Activated CD4-positive, alpha-beta memory T cell treated with anti-CD3 and anti-CD28 coated beads, Interleukin-2, amount 10 ng/mL, durations not matched to agents 7 days and 5 days (primary cell): Measurements from ENCODE around the gene GATA2. TPM values are rescaled to one million over a fixed set of nuclear protein-coding genes. Genes with fewer than 3 reads are reported as not detected.
A peak's percentile ranks its signal among the peaks of the same experiment; 100 is the strongest.

Experiments used
- CTCF ChIA-PET: fragments of 350-600 bp; sonication (Branson Sonifier 250); formaldehyde crosslinking; loops from one replicate; lab custom pipeline; 2021; ENCODE audit warnings: antibody characterized with exemption, inconsistent platforms; lab: Charles Lee
- POLR2A ChIA-PET: fragments of 350-600 bp; sonication (Branson Sonifier 250); formaldehyde crosslinking; loops from one replicate; lab custom pipeline; 2021; ENCODE audit warnings: antibody characterized with exemption; lab: Charles Lee
- DNase-seq: peaks from one replicate; pipeline ENCODE4 v3.0.0-alpha.2; 2020
- H3K27ac Mint-ChIP-seq: one replicate; pipeline ENCODE4 v1.8.0; 2021; ENCODE audit warnings: mild to moderate bottlenecking, mixed read lengths
- H3K27me3 Mint-ChIP-seq: one replicate; pipeline ENCODE4 v1.8.0; 2021; ENCODE audit warnings: mixed read lengths
- H3K36me3 Mint-ChIP-seq: one replicate; pipeline ENCODE4 v1.8.0; 2021; ENCODE audit warnings: low read depth, mixed read lengths
- H3K4me1 Mint-ChIP-seq: one replicate; pipeline ENCODE4 v1.8.0; 2021; ENCODE audit warnings: mixed read lengths
- H3K4me3 Mint-ChIP-seq: one replicate; pipeline ENCODE4 v1.8.0; 2021; ENCODE audit warnings: mild to moderate bottlenecking, mixed read lengths
- H3K9me3 Mint-ChIP-seq: one replicate; pipeline ENCODE4 v1.8.0; 2021; ENCODE audit warnings: mixed read lengths
- total RNA-seq, 2 experiments: library from RNA; stranded (reverse); gene quantifications; one replicate each; pipeline ENCODE4 v1.2.3, GENCODE V29; 2021

Gene GATA2
- total RNA-seq, 2 experiments from 2014 or later: 0.08 to 0.23 TPM

- ChIA-PET POLR2A (no interaction called here), CTCF (interaction anchor here (1.4 to 1.5 kb wide), 3 partner anchors 13 to 111 kb away, joined by 4 to 5 read pairs (median 5); no protein-coding TSS in a partner anchor)
- Mint-ChIP-seq H3K27ac (no peak overlapping the region), H3K9me3 (no peaks in the 10 kb centered on the region), H3K27me3 (peaks cover 68% of the 10 kb centered on the region), H3K36me3 (no peaks in the 10 kb centered on the region), H3K4me1 (peaks cover 10% of the 10 kb centered on the region), H3K4me3 (peak overlapping the region; percentile 28)
- no peak for DNase-seq
These were observed 5.2 kb upstream of the GATA2 start for GRCh38 chr3:128498127-128498626.

- Mint-ChIP-seq H3K27ac (no peak overlapping the region), H3K4me1 (peaks cover 10% of the 10 kb centered on the region), H3K36me3 (no peaks in the 10 kb centered on the region), H3K27me3 (peaks cover 67% of the 10 kb centered on the region), H3K9me3 (no peaks in the 10 kb centered on the region), H3K4me3 (peak overlapping the region; percentile 65)
- peak; percentile 67 for DNase-seq
- CTCF ChIA-PET: interaction anchor here (0.8 to 1.5 kb wide), 5 partner anchors 9 to 112 kb away, joined by 3 to 6 read pairs (median 4); no protein-coding TSS in a partner anchor
- POLR2A ChIA-PET: interaction anchor here (1.1 kb wide), 1 partner anchor 13 kb away, joined by 3 read pairs; no protein-coding TSS in a partner anchor
These were observed 4.5 kb upstream of the GATA2 start for GRCh38 chr3:128497305-128498126.

DNA sequence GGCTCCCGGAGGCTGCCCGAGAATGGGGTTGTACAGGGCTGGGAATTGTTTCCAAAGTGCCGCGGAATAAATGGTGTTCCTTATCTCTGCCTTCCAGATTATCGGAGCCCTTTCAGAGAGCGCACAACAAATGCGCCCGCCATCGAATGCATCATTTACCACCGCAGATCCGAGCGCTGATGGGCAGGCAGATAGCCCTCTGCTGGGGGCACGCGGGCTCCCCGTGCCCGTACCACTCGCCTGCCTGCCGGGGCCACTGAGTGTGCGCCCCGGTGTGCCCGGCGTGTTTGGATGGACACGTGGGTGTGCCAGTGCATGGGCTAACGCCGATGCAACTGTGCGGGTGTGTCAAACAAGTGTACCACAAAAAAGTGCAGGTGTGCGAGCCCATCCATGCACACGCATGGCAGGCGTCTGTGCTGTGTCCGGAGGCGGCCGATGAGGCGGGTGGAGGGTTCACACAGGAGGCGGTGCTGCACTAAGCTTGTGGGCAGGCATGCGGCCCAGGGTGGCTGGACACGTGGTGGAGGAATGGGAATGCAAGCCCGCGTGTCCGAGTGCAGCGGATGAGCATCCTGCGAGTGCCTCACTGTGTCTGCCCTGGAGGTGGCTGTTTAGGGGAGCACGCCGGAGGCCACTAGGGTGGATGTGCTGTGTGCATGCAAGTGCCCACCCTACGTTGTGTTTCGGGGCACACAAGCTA, 3.8 kb upstream of the GATA2 start:
- Mint-ChIP-seq H3K9me3 (no peaks in the 10 kb centered on the region), H3K27ac (no peak overlapping the region), H3K27me3 (peaks cover 67% of the 10 kb centered on the region), H3K4me1 (peaks cover 15% of the 10 kb centered on the region), H3K36me3 (no peaks in the 10 kb centered on the region), H3K4me3 (peak overlapping the region; percentile 65)
- ChIA-PET CTCF (interaction anchor here (0.8 to 1.5 kb wide), 4 partner anchors 10 to 111 kb away, joined by 3 to 6 read pairs (median 4); no protein-coding TSS in a partner anchor), POLR2A (interaction anchor here (1.1 kb wide), 1 partner anchor 12 kb away, joined by 3 read pairs; no protein-coding TSS in a partner anchor)
- DNase-seq: no peak

- H3K27ac Mint-ChIP-seq: no peak overlapping the region
- H3K4me1 Mint-ChIP-seq: peaks cover 15% of the 10 kb centered on the region
- H3K27me3 Mint-ChIP-seq: peaks cover 73% of the 10 kb centered on the region
- no peaks in the 10 kb centered on the region for H3K36me3 Mint-ChIP-seq
- H3K9me3 Mint-ChIP-seq: no peaks in the 10 kb centered on the region
- peak overlapping the region; percentile 22 for H3K4me3 Mint-ChIP-seq
- no peak for DNase-seq
- CTCF ChIA-PET: interaction anchor here (1.2 kb wide), 1 partner anchor 112 kb away, joined by 3 read pairs; no protein-coding TSS in a partner anchor
- POLR2A ChIA-PET: no interaction called here
These were observed 3.1 kb upstream of the GATA2 start for GRCh38 chr3:128496019-128496601.

DNA sequence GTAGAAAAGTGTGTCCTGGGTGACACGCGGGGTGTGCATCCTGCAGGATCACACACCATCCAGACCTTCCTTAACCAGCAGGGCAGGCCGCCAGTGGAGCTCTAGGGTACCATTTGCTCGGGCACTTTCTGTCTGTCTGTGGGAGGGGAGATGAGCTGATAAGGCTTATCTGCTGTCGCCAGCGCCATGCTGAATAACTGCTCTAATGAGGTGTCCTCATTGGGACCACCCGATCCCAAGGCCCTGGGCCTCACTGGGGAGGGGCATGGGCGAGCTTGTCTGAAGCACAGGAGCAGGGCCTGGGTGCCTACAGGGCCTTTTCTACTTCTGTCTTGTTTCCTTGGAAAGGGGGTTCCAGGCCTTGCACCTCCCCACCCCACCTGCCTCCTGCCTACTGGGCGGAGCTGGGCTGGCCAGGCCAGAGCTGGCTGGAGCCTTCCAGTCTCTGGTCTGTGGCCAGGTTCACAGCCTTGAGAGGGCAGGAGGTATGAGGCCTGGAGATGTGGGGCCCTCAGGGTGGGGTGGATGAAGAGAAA, 2.5 kb upstream of the GATA2 start:
- H3K36me3 Mint-ChIP-seq: no peaks in the 10 kb centered on the region
- DNase-seq: no peak
- CTCF ChIA-PET: interaction anchor here (0.8 kb wide), 1 partner anchor 114 kb away, joined by 4 read pairs; no protein-coding TSS in a partner anchor
- H3K27me3 Mint-ChIP-seq: peaks cover 71% of the 10 kb centered on the region
- H3K9me3 Mint-ChIP-seq: no peaks in the 10 kb centered on the region
- no peak overlapping the region for H3K27ac Mint-ChIP-seq
- POLR2A ChIA-PET: no interaction called here
- peaks cover 17% of the 10 kb centered on the region for H3K4me1 Mint-ChIP-seq
- no peak overlapping the region for H3K4me3 Mint-ChIP-seq

DNA sequence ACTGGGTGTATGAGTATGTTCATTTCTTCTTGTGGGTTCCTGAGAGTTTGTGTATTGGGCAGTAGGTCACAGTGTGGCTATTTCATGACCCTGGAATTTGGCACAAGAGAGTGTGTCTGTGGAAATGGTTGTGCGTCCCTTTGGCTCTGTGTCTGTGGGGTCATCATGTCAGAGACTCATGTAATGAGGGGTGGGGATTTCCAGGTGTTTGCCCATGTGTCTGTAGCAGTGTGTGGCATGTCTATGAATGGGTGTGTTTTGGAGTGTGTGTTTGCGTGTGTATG, 1.3 kb upstream of the GATA2 start:
- peaks cover 23% of the 10 kb centered on the region for H3K4me1 Mint-ChIP-seq
- CTCF ChIA-PET: no interaction called here
- no peak overlapping the region for H3K4me3 Mint-ChIP-seq
- H3K27ac Mint-ChIP-seq: no peak overlapping the region
- H3K36me3 Mint-ChIP-seq: no peaks in the 10 kb centered on the region
- H3K27me3 Mint-ChIP-seq: peaks cover 72% of the 10 kb centered on the region
- no peaks in the 10 kb centered on the region for H3K9me3 Mint-ChIP-seq
- POLR2A ChIA-PET: no interaction called here
- no peak for DNase-seq

DNA sequence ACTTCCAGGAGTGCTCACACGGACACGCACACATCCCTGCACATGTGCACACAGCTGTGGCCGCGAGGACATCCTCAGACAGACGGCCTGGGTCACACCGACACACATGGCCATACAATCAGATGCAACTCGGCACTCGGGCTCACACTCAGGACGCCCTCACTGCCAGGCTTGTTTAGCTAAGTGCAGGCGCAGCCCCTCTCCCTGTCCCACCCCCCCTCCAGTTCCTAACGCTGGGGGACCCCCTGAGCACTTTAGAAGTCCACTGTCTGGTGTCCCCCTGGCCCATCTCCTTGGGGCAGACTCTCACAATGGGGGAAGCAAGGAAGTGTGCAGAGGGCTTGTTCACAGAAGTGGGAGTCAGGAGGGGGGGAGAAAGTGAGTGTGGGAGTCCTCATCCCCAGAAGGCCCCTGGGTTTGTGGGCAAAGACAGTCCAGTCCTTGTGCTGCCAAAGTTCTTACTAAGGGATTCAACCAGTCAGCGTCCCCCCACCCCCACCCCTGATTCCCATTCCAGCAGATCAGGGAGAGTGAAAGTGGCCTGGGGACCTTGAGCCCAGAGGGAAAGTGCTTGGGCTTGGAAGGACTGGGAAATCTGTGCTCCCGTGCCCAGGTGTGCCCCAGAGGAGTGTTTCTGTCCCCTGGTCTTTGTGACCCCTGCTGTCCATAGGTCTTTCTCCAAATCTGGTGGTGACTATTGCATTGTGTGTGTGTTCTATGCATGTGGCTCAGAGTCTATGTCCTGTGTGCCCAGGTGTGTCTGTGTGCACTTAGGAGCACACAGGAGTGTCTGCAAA, 767 bp upstream of the GATA2 start:
- no peak for DNase-seq
- CTCF ChIA-PET: no interaction called here
- Mint-ChIP-seq H3K27me3 (peaks cover 69% of the 10 kb centered on the region), H3K4me3 (no peak overlapping the region), H3K9me3 (no peaks in the 10 kb centered on the region), H3K4me1 (peaks cover 23% of the 10 kb centered on the region), H3K36me3 (no peaks in the 10 kb centered on the region), H3K27ac (no peak overlapping the region)
- POLR2A ChIA-PET: no interaction called here

GRCh38 chr3:128491941-128492670, 895 bp downstream of the GATA2 start:
- DNase-seq: no peak
- Mint-ChIP-seq H3K4me3 (peak overlapping the region; percentile 30), H3K9me3 (no peaks in the 10 kb centered on the region), H3K27me3 (peaks cover 65% of the 10 kb centered on the region), H3K4me1 (peaks cover 24% of the 10 kb centered on the region), H3K36me3 (no peaks in the 10 kb centered on the region), H3K27ac (peak overlapping the region; percentile 40)
- POLR2A ChIA-PET: no interaction called here
- CTCF ChIA-PET: no interaction called here

DNA sequence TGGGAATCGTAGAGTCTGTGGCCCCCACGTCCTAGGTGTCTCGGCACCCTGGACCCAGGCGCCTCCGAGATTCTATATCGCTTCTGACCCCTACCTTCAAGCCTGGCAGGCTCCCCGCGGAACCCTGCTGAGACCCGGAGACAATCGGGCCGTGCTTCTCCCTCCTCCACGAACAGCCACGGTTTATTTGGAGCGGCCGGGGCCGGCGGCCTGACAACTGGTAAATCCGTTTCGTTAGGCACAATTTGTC, 1.4 kb downstream of the GATA2 start:
- POLR2A ChIA-PET: no interaction called here
- H3K4me3 Mint-ChIP-seq: peak overlapping the region; percentile 30

DNA sequence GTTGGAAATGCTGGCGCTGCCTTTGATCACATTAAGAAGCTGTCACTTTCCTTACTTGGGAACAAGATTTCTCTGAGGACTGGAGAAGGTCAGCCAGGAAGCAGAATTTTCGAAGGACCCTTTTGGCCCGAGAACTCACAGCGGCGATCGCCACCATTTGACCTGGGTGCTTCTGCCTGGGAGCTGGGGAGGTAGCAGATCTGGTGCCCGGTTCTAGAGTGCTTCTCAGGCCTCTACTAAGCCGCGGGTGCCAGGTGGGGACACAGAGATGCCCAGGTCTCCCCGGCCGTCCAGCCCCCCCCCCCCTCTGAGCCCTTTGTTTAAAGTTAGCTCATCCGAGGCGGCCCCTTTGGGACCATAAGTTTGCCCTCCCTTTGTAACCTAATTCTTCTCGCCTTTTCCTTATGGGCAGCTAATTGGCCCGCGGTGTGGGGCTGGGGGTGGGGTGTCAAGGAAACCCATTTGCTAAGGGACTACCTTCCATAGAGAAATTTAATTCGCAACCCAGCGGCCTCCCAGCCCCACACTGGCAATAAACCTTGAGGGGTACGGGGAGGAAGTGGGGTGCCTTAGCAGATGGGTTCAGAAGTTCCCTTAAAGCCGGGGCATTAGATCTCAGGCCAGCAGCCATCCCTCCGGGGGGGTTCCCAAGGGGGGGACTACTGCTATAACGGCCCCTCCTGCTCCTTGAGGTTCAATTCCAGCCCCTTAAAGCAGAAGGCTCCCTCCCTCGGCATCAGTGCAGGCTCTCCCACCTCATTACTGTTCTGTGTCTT, 1.9 kb downstream of the GATA2 start:
- Mint-ChIP-seq H3K27ac (no peak overlapping the region), H3K4me1 (peaks cover 29% of the 10 kb centered on the region), H3K36me3 (no peaks in the 10 kb centered on the region), H3K27me3 (peaks cover 70% of the 10 kb centered on the region), H3K4me3 (no peak overlapping the region), H3K9me3 (no peaks in the 10 kb centered on the region)
- no peak for DNase-seq
- CTCF ChIA-PET: no interaction called here
- POLR2A ChIA-PET: no interaction called here

More for the DNA sequence above, 1.4 kb downstream of the GATA2 start:
- peaks cover 25% of the 10 kb centered on the region for H3K4me1 Mint-ChIP-seq
- H3K9me3 Mint-ChIP-seq: no peaks in the 10 kb centered on the region
- H3K27me3 Mint-ChIP-seq: peaks cover 66% of the 10 kb centered on the region
- CTCF ChIA-PET: no interaction called here
- H3K27ac Mint-ChIP-seq: peak overlapping the region; percentile 40
- DNase-seq: no peak
- H3K36me3 Mint-ChIP-seq: no peaks in the 10 kb centered on the region

- H3K9me3 Mint-ChIP-seq: no peaks in the 10 kb centered on the region
- DNase-seq: no peak
- ChIA-PET CTCF (interaction anchor here (1.5 kb wide), 1 partner anchor 63 kb away, joined by 5 read pairs; no protein-coding TSS in a partner anchor), POLR2A (no interaction called here)
- peaks cover 69% of the 10 kb centered on the region for H3K27me3 Mint-ChIP-seq
- no peaks in the 10 kb centered on the region for H3K36me3 Mint-ChIP-seq
- H3K4me1 Mint-ChIP-seq: peaks cover 27% of the 10 kb centered on the region
- H3K4me3 Mint-ChIP-seq: no peak overlapping the region
- H3K27ac Mint-ChIP-seq: no peak overlapping the region
These were observed 2.4 kb downstream of the GATA2 start for GRCh38 chr3:128490650-128490914.
